Breast epithelium (tissue), 3 donors: ENCODE measurements around the gene TTLL12.

Source experiments
- POLR2A ChIP-seq: fragments of 450-650 bp; IDR thresholded peaks from one replicate; pipeline ENCODE4 v1.6.1; 2016; ENCODE audit warnings: antibody characterized with exemption, mild to moderate bottlenecking, moderate library complexity
- TF ChIP-seq, protein P1 (sequence below), 3 donors: fragments of 450-650 bp; IDR thresholded peaks; one replicate each; pipeline ENCODE4 v1.5.1; 2016 to 2017; ENCODE audit warnings: antibody characterized with exemption in 3 of 3, mild to moderate bottlenecking in 3 of 3, moderate library complexity in 3 of 3

- TF ChIP-seq, protein P1, sequence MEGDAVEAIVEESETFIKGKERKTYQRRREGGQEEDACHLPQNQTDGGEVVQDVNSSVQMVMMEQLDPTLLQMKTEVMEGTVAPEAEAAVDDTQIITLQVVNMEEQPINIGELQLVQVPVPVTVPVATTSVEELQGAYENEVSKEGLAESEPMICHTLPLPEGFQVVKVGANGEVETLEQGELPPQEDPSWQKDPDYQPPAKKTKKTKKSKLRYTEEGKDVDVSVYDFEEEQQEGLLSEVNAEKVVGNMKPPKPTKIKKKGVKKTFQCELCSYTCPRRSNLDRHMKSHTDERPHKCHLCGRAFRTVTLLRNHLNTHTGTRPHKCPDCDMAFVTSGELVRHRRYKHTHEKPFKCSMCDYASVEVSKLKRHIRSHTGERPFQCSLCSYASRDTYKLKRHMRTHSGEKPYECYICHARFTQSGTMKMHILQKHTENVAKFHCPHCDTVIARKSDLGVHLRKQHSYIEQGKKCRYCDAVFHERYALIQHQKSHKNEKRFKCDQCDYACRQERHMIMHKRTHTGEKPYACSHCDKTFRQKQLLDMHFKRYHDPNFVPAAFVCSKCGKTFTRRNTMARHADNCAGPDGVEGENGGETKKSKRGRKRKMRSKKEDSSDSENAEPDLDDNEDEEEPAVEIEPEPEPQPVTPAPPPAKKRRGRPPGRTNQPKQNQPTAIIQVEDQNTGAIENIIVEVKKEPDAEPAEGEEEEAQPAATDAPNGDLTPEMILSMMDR (IDR thresholded peaks at IDR 0.05) = no peak
- no peak for TF ChIP-seq POLR2A
Measured at GRCh38 chr22:43162412-43163150, 24.4 kb downstream of the TTLL12 start.
